GM12874 (cell line): ENCODE measurements around the gene PPM1H.

Source experiments
- TF ChIP-seq, protein P1 (sequence below): IDR thresholded peaks from 2 replicates; pipeline ENCODE4 v1.5.1; 2011; ENCODE audit warnings: low read depth, mild to moderate bottlenecking, control low read depth, low read length, moderate library complexity; ENCODE audit not compliant: insufficient read depth

The PPM1H gene

DNA sequence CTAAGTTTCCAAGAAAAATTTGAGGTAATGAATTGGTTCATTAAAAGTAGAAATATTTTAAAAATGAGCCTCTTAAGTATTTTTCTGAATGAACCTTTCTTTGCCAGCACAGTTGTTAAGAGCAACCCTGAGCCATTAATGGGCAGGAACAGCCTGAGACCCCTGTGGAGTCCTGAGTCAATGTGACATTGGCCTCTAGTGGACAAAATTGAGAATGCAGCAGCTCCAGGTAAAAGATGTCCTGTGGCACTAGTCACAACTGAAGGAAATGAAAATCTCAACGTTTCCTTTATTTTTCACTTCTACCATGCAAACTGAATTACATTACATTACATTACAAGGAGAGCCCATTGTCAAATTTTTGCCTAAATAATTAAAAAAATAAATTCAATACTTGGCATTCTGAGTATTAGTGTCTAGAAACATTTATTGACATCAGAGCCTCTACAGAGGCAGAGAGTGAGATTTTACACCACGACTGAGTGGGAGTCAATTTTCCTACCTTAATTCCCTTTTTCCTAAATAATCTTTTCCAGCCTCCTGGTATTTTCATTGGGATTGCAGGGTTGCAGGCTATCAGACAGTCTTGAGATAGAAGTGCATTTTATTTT lies 135.7 kb downstream of the PPM1H start:
- TF ChIP-seq, protein P1, sequence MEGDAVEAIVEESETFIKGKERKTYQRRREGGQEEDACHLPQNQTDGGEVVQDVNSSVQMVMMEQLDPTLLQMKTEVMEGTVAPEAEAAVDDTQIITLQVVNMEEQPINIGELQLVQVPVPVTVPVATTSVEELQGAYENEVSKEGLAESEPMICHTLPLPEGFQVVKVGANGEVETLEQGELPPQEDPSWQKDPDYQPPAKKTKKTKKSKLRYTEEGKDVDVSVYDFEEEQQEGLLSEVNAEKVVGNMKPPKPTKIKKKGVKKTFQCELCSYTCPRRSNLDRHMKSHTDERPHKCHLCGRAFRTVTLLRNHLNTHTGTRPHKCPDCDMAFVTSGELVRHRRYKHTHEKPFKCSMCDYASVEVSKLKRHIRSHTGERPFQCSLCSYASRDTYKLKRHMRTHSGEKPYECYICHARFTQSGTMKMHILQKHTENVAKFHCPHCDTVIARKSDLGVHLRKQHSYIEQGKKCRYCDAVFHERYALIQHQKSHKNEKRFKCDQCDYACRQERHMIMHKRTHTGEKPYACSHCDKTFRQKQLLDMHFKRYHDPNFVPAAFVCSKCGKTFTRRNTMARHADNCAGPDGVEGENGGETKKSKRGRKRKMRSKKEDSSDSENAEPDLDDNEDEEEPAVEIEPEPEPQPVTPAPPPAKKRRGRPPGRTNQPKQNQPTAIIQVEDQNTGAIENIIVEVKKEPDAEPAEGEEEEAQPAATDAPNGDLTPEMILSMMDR = peak; percentile 88

DNA sequence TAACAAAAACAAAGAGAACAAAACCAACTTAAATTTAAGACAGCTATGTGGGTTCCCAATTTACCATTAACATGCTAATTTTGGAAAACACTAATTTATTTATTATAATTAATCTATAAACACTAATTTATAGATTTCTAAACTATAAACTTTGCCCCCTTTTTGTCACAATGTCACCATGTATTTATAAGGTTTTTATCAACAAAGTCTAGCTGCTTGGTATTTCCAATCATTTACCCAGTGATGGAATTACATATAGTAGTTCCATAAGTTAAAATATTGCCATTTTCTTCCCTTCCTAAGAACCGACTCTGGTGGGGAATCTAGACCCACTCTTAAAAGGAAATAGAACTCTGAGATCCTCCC lies 140.7 kb downstream of the PPM1H start:
- TF ChIP-seq, protein P1 = no peak

DNA sequence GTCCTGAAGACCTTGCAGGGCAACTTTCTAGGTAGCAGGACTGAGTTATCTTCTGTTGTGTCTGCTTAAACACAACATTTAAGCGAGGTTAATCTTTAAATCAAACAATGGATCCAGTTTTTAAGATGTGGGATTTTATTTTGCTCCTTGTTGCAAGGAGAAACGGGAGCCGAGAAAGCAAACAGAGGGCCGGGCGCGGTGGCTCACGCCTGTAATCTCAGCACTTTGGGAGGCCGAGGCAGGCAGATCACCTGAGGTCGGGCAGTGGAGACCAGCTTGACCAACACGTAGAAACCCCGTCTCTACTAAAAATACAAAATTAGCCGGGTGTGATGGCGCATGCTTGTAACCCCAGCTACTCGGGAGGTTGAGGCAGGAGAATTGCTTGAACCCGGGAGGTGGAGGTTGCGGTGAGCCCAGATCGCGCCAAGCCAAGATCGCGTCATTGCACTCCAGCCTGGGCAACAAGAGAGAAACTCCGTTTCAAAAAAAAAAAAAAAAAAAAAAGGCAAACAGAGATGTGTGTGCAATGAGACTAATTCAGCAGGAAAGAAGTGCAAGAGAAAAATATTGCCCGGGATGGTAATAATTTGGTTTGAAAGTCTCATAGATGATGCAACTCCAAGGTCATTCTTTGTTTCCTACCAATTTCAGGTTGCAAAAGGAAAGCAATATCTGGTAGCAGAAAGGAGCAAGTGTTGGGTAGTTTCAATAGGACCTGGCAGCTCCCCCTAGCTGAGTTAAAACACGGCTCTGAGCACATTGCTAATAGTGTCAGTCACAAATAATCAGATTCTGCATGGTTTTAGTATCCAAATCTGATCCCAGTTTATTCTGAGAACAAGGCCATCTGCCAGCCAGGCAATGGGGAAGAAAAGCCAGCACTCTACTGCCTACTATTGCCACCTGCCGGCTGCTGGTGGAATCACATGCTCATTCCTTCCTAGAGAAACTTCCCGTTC lies 141.4 kb downstream of the PPM1H start:
- TF ChIP-seq, protein P1 = peak; percentile 82

DNA sequence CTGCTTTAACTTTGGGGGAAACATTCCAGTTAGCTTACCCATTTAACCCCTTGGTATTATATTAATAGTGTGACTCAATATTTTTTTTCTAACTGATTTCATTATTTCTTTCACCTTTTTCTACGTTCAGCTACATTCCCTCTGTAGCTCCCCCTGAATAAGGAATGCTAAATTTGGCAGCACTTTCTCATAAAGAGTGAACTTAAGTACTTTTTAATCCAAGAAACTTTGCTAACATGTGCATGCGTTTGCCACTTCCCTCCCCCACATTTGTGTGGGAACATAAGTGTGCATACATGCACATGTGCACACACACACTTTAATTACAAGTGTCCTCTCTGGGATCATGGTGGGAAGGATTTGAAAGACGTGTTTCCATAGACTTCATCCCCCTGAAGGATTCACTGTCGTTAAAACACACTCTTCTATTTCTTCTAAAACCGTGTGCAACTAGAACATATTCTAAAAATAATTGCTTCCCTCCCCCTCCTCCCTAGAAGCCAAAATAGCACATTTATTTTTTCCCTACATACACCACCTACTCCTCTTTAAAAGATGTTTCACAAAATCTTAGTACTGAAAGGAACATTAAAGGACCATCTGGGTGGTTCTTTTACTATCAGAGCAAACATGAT lies 142.6 kb downstream of the PPM1H start:
- TF ChIP-seq, protein P1 = no peak

DNA sequence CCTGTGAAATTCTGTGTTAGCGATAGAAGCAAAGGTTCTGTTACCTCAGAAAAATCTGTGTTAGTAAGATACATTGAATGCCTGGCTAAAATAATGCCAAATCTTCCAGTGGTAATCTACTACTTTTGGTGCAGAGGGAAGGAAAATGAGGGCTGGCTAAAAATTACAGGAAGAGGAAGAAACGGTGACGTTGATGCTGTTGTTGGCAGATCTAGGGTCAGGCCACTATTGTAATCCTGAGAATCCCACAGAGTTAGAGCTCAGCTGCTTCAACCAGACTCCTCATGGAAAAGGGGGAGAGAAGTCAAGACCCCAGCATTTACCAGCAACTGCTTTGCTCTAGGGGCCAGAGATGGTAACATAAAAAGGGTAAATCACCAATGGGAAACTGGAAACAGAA lies 145.1 kb downstream of the PPM1H start:
- TF ChIP-seq, protein P1 = no peak

DNA sequence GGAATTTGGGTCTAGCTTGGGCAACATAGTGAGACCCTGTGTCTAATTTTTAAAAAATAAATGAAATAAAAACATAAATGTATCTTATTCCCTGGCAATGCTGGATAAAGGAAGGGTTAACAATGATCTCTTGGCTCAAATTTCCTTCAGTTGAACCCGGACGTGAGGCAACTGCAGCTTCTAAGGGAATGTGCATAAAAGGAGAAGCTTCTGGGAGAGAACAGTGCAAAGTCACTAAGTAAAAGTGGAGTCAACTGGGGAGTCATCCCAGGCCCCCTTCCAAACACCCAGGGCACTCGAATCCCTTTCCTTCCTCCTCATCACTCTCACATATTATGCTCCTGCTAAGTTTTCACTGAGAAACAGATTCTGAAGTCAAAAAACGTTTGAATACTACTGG lies 147.3 kb downstream of the PPM1H start:
- TF ChIP-seq, protein P1 = no peak

DNA sequence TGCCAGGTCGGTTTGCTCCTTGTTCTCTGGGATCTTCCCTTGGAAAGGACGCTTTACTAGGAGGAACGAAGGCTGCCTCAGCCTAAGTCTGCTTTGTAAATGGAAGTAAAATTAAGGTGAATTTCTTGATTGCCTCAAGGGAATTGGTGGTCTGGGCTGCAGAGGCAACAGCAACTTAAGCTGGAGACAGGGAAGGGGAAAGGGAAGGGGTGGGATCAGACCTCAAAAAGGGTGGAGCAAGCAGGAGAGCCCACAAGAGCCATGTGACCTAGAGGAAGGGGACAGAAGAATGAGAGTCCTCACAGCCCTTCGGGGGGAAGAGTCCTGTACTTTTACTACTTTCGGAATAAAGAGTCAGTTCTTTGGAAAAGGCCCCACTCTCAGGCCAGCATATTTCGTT lies 147.9 kb downstream of the PPM1H start:
- TF ChIP-seq, protein P1 = no peak
